ENCODE data around the gene ACD. TPM values are rescaled to one million over a fixed set of nuclear protein-coding genes. Genes with fewer than 3 reads are reported as not detected.

The ACD gene
- total RNA-seq, 1 donor from 2014 or later = 24.5 TPM

- peaks cover 4% of the 10 kb centered on the region for H3K4me1 Mint-ChIP-seq
- TF ChIP-seq CTCF (IDR thresholded peaks at IDR 0.05; ENCODE audit: unreplicated experiment) = no peak
- DNase-seq (ENCODE audit: low spot score in 2 of 2, unreplicated experiment in 2 of 2) = no peak
- no peaks in the 10 kb centered on the region for H3K9me3 Mint-ChIP-seq
- H3K27me3 Mint-ChIP-seq (ENCODE audit: low read depth) = peaks cover 52% of the 10 kb centered on the region
- peak overlapping the region; percentile 67 for H3K4me3 Mint-ChIP-seq
- no peaks in the 10 kb centered on the region for H3K36me3 Mint-ChIP-seq
- H3K27ac Mint-ChIP-seq = no peak overlapping the region
Observed at GRCh38 chr16:67651847-67652246, 8.2 kb downstream of the ACD start.

GRCh38 chr16:67651039-67651438 is 9.0 kb downstream of the ACD start:
- no peak overlapping the region for H3K4me3 Mint-ChIP-seq

GRCh38 chr16:67650023-67650422 is 10.0 kb downstream of the ACD start:
- Mint-ChIP-seq H3K4me1 (peaks cover 4% of the 10 kb centered on the region), H3K27ac (no peak overlapping the region), H3K27me3 (ENCODE audit: low read depth) (peaks cover 58% of the 10 kb centered on the region), H3K9me3 (no peaks in the 10 kb centered on the region), H3K4me3 (no peak overlapping the region), H3K36me3 (no peaks in the 10 kb centered on the region)
- no peak for DNase-seq (ENCODE audit: low spot score in 2 of 2, unreplicated experiment in 2 of 2)
- TF ChIP-seq CTCF (IDR thresholded peaks at IDR 0.05; ENCODE audit: unreplicated experiment) = no peak

More at GRCh38 chr16:67651039-67651438, 9.0 kb downstream of the ACD start:
- H3K9me3 Mint-ChIP-seq = no peaks in the 10 kb centered on the region
- peaks cover 4% of the 10 kb centered on the region for H3K4me1 Mint-ChIP-seq
- H3K36me3 Mint-ChIP-seq = no peaks in the 10 kb centered on the region
- TF ChIP-seq CTCF (IDR thresholded peaks at IDR 0.05; ENCODE audit: unreplicated experiment) = no peak
- H3K27me3 Mint-ChIP-seq (ENCODE audit: low read depth) = peaks cover 56% of the 10 kb centered on the region
- no peak for DNase-seq (ENCODE audit: low spot score in 2 of 2, unreplicated experiment in 2 of 2)
- H3K27ac Mint-ChIP-seq = no peak overlapping the region

- no peak for TF ChIP-seq CTCF (IDR thresholded peaks at IDR 0.05; ENCODE audit: unreplicated experiment)
- H3K27ac Mint-ChIP-seq = no peak overlapping the region
- no peaks in the 10 kb centered on the region for H3K36me3 Mint-ChIP-seq
- H3K27me3 Mint-ChIP-seq (ENCODE audit: low read depth) = peaks cover 55% of the 10 kb centered on the region
- H3K4me1 Mint-ChIP-seq = peaks cover 4% of the 10 kb centered on the region
- no peak overlapping the region for H3K4me3 Mint-ChIP-seq
- no peaks in the 10 kb centered on the region for H3K9me3 Mint-ChIP-seq
- no peak for DNase-seq (ENCODE audit: low spot score in 2 of 2, unreplicated experiment in 2 of 2)
Observed at GRCh38 chr16:67649494-67649931, 10.5 kb downstream of the ACD start.

- TF ChIP-seq CTCF (IDR thresholded peaks at IDR 0.05; ENCODE audit: unreplicated experiment) = no peak
- H3K27me3 Mint-ChIP-seq (ENCODE audit: low read depth) = peaks cover 56% of the 10 kb centered on the region
- H3K36me3 Mint-ChIP-seq = no peaks in the 10 kb centered on the region
- DNase-seq (ENCODE audit: low spot score in 2 of 2, unreplicated experiment in 2 of 2) = no peak
- peaks cover 4% of the 10 kb centered on the region for H3K4me1 Mint-ChIP-seq
- no peaks in the 10 kb centered on the region for H3K9me3 Mint-ChIP-seq
- no peak overlapping the region for H3K27ac Mint-ChIP-seq
- no peak overlapping the region for H3K4me3 Mint-ChIP-seq
Observed at GRCh38 chr16:67648764-67649407, 11.2 kb downstream of the ACD start.
